SK-N-MC (cell line): ENCODE measurements around the gene LTA.
A peak's percentile ranks its signal among the peaks of the same experiment; 100 is the strongest.

Experiments used
- DNase-seq: peaks from one replicate; pipeline ENCODE4 v3.0.0-alpha.2; 2011; ENCODE audit warnings: low read depth, low spot score
- H3K27ac ChIP-seq: fragments of 200-600 bp; sonication (generic); 2 replicates; pipeline ENCODE4 v1.5.1; 2016; ENCODE audit warnings: mixed run types
- H3K36me3 ChIP-seq: fragments of 200-600 bp; sonication (generic); 2 replicates; pipeline ENCODE4 v1.6.1; 2017; ENCODE audit warnings: antibody characterized with exemption, low read length, mixed read lengths; ENCODE audit not compliant: insufficient read depth
- H3K4me3 ChIP-seq: fragments of 200-600 bp; sonication (generic); 2 replicates; pipeline ENCODE4 v1.5.1; 2016
- H3K9ac ChIP-seq: fragments of 200-600 bp; sonication (generic); 2 replicates; pipeline ENCODE4 v1.8.0; 2017; ENCODE audit warnings: mixed run types, mixed read lengths; ENCODE audit not compliant: insufficient read length
- H3K9me3 ChIP-seq: fragments of 200-600 bp; sonication (generic); 2 replicates; pipeline ENCODE4 v1.6.1; 2017; ENCODE audit warnings: low read depth, mild to moderate bottlenecking, antibody characterized with exemption, low read length, moderate library complexity, mixed read lengths
- EZH2 ChIP-seq: fragments of 200-600 bp; sonication (generic); IDR thresholded peaks from one replicate; pipeline ENCODE4 v1.6.1; 2017; ENCODE audit warnings: antibody characterized with exemption
- FOXP2 ChIP-seq: optimal IDR thresholded peaks from 2 replicates; pipeline ENCODE3; 2011; ENCODE audit warnings: mild to moderate bottlenecking, moderate library complexity; ENCODE audit not compliant: insufficient read depth; ENCODE audit errors: extremely low read length, control extremely low read depth
- POLR2AphosphoS5 ChIP-seq: IDR thresholded peaks from 2 replicates; pipeline ENCODE4 v1.6.1; 2012; ENCODE audit warnings: mild to moderate bottlenecking, low read depth, low read length, borderline replicate concordance

Gene LTA

DNA sequence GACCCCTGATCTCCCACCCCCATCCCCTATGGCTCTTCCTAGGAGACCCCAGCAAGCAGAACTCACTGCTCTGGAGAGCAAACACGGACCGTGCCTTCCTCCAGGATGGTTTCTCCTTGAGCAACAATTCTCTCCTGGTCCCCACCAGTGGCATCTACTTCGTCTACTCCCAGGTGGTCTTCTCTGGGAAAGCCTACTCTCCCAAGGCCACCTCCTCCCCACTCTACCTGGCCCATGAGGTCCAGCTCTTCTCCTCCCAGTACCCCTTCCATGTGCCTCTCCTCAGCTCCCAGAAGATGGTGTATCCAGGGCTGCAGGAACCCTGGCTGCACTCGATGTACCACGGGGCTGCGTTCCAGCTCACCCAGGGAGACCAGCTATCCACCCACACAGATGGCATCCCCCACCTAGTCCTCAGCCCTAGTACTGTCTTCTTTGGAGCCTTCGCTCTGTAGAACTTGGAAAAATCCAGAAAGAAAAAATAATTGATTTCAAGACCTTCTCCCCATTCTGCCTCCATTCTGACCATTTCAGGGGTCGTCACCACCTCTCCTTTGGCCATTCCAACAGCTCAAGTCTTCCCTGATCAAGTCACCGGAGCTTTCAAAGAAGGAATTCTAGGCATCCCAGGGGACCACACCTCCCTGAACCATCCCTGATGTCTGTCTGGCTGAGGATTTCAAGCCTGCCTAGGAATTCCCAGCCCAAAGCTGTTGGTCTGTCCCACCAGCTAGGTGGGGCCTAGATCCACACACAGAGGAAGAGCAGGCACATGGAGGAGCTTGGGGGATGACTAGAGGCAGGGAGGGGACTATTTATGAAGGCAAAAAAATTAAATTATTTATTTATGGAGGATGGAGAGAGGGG, 1.4 kb downstream of the LTA start:
- H3K9me3 ChIP-seq: no peaks in the 10 kb centered on the region
- H3K27ac ChIP-seq: no peak overlapping the region
- H3K36me3 ChIP-seq: no peaks in the 10 kb centered on the region
- DNase-seq: no peak
- H3K4me3 ChIP-seq: no peak overlapping the region
- H3K9ac ChIP-seq: no peak overlapping the region
- no peak for TF ChIP-seq FOXP2
- TF ChIP-seq POLR2AphosphoS5: no peak
- no peak for TF ChIP-seq EZH2

- Histone ChIP-seq H3K4me3 (no peak overlapping the region), H3K9ac (no peak overlapping the region), H3K27ac (no peak overlapping the region), H3K9me3 (no peaks in the 10 kb centered on the region), H3K36me3 (no peaks in the 10 kb centered on the region)
- DNase-seq: no peak
- TF ChIP-seq EZH2: no peak
- no peak for TF ChIP-seq POLR2AphosphoS5
- TF ChIP-seq FOXP2: no peak
Measured at GRCh38 chr6:31574106-31575061, 2.3 kb downstream of the LTA start.

GRCh38 chr6:31575335-31575901, 3.3 kb downstream of the LTA start, which contains the start of gene TNF:
TSS of gene TNF (plus strand) at chr6:31575565. CDS start at chr6:31575742, 177 bp downstream.
- TF ChIP-seq FOXP2 (no peak), POLR2AphosphoS5 (peak; percentile 62)
- no peak within 1 kb of the TSS for H3K9ac ChIP-seq
- H3K9me3 ChIP-seq: no peaks in the 10 kb centered on the region
- H3K4me3 ChIP-seq: peak within 1 kb of the TSS; percentile 15; the same call in 1 of the 2 replicates
- DNase-seq: no peak
- no peak within 1 kb of the TSS for H3K27ac ChIP-seq
- H3K36me3 ChIP-seq: no peaks in the 10 kb centered on the region

GRCh38 chr6:31575952-31576685, 4.0 kb downstream of the LTA start:
- no peaks in the 10 kb centered on the region for H3K36me3 ChIP-seq
- H3K9me3 ChIP-seq: no peaks in the 10 kb centered on the region
- no peak overlapping the region for H3K4me3 ChIP-seq
- no peak for DNase-seq
- no peak for TF ChIP-seq FOXP2
- H3K9ac ChIP-seq: no peak overlapping the region
- no peak overlapping the region for H3K27ac ChIP-seq

DNA sequence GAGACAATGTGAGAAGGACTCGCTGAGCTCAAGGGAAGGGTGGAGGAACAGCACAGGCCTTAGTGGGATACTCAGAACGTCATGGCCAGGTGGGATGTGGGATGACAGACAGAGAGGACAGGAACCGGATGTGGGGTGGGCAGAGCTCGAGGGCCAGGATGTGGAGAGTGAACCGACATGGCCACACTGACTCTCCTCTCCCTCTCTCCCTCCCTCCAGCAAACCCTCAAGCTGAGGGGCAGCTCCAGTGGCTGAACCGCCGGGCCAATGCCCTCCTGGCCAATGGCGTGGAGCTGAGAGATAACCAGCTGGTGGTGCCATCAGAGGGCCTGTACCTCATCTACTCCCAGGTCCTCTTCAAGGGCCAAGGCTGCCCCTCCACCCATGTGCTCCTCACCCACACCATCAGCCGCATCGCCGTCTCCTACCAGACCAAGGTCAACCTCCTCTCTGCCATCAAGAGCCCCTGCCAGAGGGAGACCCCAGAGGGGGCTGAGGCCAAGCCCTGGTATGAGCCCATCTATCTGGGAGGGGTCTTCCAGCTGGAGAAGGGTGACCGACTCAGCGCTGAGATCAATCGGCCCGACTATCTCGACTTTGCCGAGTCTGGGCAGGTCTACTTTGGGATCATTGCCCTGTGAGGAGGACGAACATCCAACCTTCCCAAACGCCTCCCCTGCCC, 4.9 kb downstream of the LTA start:
- H3K27ac ChIP-seq: no peak overlapping the region
- no peak for DNase-seq
- no peak overlapping the region for H3K9ac ChIP-seq
- H3K36me3 ChIP-seq: no peaks in the 10 kb centered on the region
- H3K4me3 ChIP-seq: no peak overlapping the region
- no peak for TF ChIP-seq EZH2
- no peaks in the 10 kb centered on the region for H3K9me3 ChIP-seq

GRCh38 chr6:31577579-31577966, 5.5 kb downstream of the LTA start:
- no peak for TF ChIP-seq EZH2
- no peak for TF ChIP-seq FOXP2
- TF ChIP-seq POLR2AphosphoS5: no peak
- no peak overlapping the region for H3K27ac ChIP-seq
- H3K9ac ChIP-seq: no peak overlapping the region
- DNase-seq: no peak
- no peaks in the 10 kb centered on the region for H3K9me3 ChIP-seq
- no peak overlapping the region for H3K4me3 ChIP-seq
- no peaks in the 10 kb centered on the region for H3K36me3 ChIP-seq

GRCh38 chr6:31578184-31579118, 6.4 kb downstream of the LTA start:
- Histone ChIP-seq H3K9ac (no peak overlapping the region), H3K9me3 (no peaks in the 10 kb centered on the region), H3K27ac (no peak overlapping the region), H3K4me3 (no peak overlapping the region), H3K36me3 (no peaks in the 10 kb centered on the region)
- TF ChIP-seq POLR2AphosphoS5: no peak
- no peak for TF ChIP-seq FOXP2
- TF ChIP-seq EZH2: no peak
- DNase-seq: no peak
